SJSA1 (cell line): Measurements from ENCODE around the gene ACAT1. TPM values are rescaled to one million over a fixed set of nuclear protein-coding genes. Genes with fewer than 3 reads are reported as not detected.

Source experiments
- DNase-seq, 2 experiments: peaks; one replicate each; pipeline ENCODE4 v3.0.0-alpha.2; 2015 to 2020; ENCODE audit warnings: low spot score in 2 of 2, low read depth in 1 of 2
- H3K27ac ChIP-seq: fragments of 250-450 bp; sonication (Bioruptor Pico); 2 replicates; pipeline ENCODE4 v1.5.1; 2020; ENCODE audit warnings: mild to moderate bottlenecking, moderate library complexity
- H3K27me3 ChIP-seq: fragments of 250-450 bp; sonication (Bioruptor Pico); replicated peaks from 2 replicates; pipeline ENCODE4 v1.5.1; 2020; ENCODE audit warnings: mild to moderate bottlenecking, moderate library complexity
- H3K36me3 ChIP-seq: fragments of 250-450 bp; sonication (Bioruptor Pico); 2 replicates; pipeline ENCODE4 v1.5.1; 2020; ENCODE audit warnings: mild to moderate bottlenecking
- H3K4me1 ChIP-seq: fragments of 250-450 bp; sonication (Bioruptor Pico); replicated peaks from 2 replicates; pipeline ENCODE4 v1.6.1; 2021; ENCODE audit warnings: mild to moderate bottlenecking
- H3K4me3 ChIP-seq: fragments of 250-450 bp; sonication (Bioruptor Pico); 2 replicates; pipeline ENCODE4 v1.5.1; 2020; ENCODE audit warnings: mild to moderate bottlenecking
- H3K9me3 ChIP-seq: fragments of 250-450 bp; sonication (Bioruptor Pico); replicated peaks from 2 replicates; pipeline ENCODE4 v1.5.1; 2020; ENCODE audit warnings: mild to moderate bottlenecking
- total RNA-seq: library from RNA; depleted of rRNA; stranded (reverse); fragments of >200 nt; shearing (Covaris generic); gene quantifications from 2 replicates; pipeline ENCODE4 v1.2.3, GENCODE V29; 2014; rRNA removed

Gene ACAT1
- total RNA-seq, 1 experiment from 2014 or later: 73.9 TPM

GRCh38 chr11:108170184-108170583 is 48.8 kb downstream of the ACAT1 start:
- H3K4me3 ChIP-seq: no peak overlapping the region
- H3K27me3 ChIP-seq: no peaks in the 10 kb centered on the region
- H3K36me3 ChIP-seq: 0 out of 2 replicates have a peak, but pooled peaks cover 4% of the 10 kb centered on the region
- H3K27ac ChIP-seq: no peak overlapping the region
- no peaks in the 10 kb centered on the region for H3K9me3 ChIP-seq
- no peak for DNase-seq
- H3K4me1 ChIP-seq: no peaks in the 10 kb centered on the region

GRCh38 chr11:108177570-108177969 is 56.2 kb downstream of the ACAT1 start:
- no peak for DNase-seq
- Histone ChIP-seq H3K27ac (no peak overlapping the region), H3K4me1 (no peaks in the 10 kb centered on the region), H3K9me3 (no peaks in the 10 kb centered on the region), H3K36me3 (no peaks in the 10 kb centered on the region), H3K27me3 (no peaks in the 10 kb centered on the region), H3K4me3 (no peak overlapping the region)

GRCh38 chr11:108193725-108194124 is 72.4 kb downstream of the ACAT1 start:
- Histone ChIP-seq H3K36me3 (peaks cover 8% of the 10 kb centered on the region), H3K4me1 (no peaks in the 10 kb centered on the region), H3K4me3 (no peak overlapping the region), H3K27ac (no peak overlapping the region), H3K9me3 (no peaks in the 10 kb centered on the region), H3K27me3 (no peaks in the 10 kb centered on the region)
- DNase-seq: no peak

- H3K36me3 ChIP-seq: peaks cover 5% of the 10 kb centered on the region
- H3K4me1 ChIP-seq: no peaks in the 10 kb centered on the region
- no peak overlapping the region for H3K27ac ChIP-seq
- no peak overlapping the region for H3K4me3 ChIP-seq
- H3K9me3 ChIP-seq: no peaks in the 10 kb centered on the region
- H3K27me3 ChIP-seq: no peaks in the 10 kb centered on the region
- DNase-seq: no peak
These were observed 75.5 kb downstream of the ACAT1 start for GRCh38 chr11:108196901-108197300.

Other genes with a start within 250 kb of the ACAT1 start
- gene RAB39A, start 193.1 kb upstream of the ACAT1 start, total RNA-seq: not detected in 2 replicates
- gene CUL5, start 112.7 kb upstream of the ACAT1 start, total RNA-seq: 17.1 and 19.6 TPM in 2 replicates
- 6.1 and 9.9 TPM in 2 replicates for gene NPAT, start 101.1 kb downstream of the ACAT1 start, total RNA-seq
- gene ATM, start 101.5 kb downstream of the ACAT1 start, total RNA-seq: 28.9 and 61.0 TPM in 2 replicates